ENCODE results near the gene SLC12A8.

Gene SLC12A8

DNA sequence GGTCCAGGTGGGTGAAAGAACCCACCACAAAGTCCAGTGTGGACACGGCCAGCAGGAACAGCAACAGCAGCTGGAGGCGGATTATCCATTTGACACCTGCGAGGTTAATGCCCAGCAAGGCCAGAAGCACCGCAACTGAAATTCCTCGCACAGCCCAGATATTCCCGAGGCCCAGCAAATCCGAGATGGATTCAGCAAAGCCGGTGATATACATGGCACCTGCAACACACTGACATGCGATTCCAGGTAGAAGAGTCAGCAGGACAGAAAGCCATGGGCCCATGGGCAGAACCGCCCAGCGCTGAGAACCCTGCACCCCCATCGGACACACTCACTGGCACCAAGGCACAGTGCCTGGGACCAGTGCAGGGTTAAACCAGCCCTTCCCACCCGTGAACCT, 34.8 kb downstream of the SLC12A8 start:
- no peak for TF ChIP-seq ZFX (IDR thresholded peaks at IDR 0.05)
- TF ChIP-seq, protein P1, sequence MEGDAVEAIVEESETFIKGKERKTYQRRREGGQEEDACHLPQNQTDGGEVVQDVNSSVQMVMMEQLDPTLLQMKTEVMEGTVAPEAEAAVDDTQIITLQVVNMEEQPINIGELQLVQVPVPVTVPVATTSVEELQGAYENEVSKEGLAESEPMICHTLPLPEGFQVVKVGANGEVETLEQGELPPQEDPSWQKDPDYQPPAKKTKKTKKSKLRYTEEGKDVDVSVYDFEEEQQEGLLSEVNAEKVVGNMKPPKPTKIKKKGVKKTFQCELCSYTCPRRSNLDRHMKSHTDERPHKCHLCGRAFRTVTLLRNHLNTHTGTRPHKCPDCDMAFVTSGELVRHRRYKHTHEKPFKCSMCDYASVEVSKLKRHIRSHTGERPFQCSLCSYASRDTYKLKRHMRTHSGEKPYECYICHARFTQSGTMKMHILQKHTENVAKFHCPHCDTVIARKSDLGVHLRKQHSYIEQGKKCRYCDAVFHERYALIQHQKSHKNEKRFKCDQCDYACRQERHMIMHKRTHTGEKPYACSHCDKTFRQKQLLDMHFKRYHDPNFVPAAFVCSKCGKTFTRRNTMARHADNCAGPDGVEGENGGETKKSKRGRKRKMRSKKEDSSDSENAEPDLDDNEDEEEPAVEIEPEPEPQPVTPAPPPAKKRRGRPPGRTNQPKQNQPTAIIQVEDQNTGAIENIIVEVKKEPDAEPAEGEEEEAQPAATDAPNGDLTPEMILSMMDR (conservative IDR thresholded peaks at IDR 0.05): no peak
- no peak overlapping the region for H3K27ac ChIP-seq

DNA sequence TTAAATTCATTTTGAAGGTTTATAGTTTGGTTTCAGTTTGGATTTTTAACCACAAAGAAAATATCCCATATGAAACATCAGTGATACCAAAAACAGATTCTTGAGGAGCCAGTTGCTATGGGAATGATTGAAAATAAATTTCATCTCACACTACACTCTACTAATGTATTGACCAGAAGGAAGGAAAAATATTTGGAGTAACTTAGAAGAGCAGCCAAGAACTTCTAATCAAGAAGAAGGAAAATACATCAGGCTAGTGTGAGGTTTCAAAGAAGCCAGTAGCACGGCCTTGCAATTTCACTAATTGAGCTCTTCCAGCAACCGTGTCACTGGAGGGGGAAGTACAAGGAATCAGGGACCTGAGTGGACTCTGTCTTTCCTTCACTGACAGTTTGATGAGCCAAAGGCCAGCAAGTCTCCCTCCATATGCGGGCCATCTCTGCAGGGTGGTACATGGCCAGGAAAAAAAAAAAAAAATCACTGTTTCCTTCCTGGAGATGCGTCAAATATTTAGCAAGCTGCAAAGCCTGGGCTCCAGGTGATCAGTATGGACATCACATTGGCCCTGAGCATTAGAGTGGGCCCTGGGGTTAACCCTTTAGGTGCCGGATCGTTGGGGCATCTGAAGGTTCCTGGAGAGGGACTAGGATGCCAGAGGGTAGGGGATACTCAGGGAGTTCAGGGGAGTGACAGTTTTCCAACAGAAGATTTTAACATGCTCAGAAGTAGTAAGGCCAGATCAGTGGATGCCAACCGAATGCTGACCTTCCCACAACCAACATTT, 37.1 kb downstream of the SLC12A8 start:
- no peak overlapping the region for H3K27ac ChIP-seq
- TF ChIP-seq, protein P1 (conservative IDR thresholded peaks at IDR 0.05): no peak
- TF ChIP-seq ZFX (IDR thresholded peaks at IDR 0.05): no peak

DNA sequence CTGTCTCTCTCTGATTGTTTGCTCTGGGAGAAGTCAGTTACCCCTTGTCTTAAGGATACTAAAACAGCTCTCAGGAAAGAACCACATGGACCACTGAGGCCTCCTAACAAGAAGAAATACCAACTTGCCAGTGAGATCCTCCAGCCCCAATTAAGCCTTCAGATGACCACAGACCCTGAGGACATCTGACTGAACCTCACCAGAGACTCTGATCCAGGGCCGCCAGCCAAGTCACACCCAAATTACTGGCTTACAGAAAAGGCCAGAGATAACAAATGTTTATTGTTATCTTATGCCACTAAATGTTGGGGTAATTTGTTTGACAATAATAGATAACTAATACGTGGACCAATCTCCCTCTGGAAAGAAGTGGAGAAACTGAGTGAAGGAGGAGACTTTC, 40.2 kb downstream of the SLC12A8 start:
- H3K27ac ChIP-seq: no peak overlapping the region
- TF ChIP-seq, protein P1 (conservative IDR thresholded peaks at IDR 0.05): no peak
- no peak for TF ChIP-seq ZFX (IDR thresholded peaks at IDR 0.05)

DNA sequence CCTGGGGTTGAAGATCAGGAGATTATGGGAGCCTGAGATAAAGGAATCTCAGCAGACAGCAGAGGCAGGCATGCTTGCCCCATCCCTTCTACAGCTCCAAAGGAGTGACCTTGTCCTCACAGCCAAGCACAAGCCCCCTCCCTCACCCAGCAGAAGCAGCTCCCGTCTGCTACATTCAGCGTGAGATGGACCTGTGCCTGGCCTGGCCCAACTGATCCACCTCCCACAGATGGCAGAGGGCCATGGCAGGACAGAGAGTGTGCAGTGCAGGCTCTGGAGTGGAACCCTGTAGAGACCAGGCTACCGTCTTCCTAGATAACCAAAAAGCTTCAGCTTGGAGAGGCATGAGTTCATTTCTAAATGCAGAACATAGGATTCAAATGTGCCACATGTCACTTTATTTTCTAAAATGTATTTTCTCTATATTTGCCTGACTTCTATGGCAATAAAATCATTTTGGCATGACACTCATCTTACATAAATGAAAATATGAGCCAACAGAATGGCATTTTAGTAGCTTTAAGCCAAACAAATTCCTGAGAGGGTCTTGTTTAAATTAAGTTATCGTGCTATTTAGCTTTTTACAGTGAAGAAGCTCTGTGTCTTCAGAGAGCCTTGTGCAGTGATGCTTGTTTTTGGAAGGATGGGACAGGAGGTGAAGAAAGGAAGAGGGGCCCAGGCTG, 43.7 kb downstream of the SLC12A8 start:
- TF ChIP-seq, protein P1 (conservative IDR thresholded peaks at IDR 0.05): no peak
- no peak for TF ChIP-seq ZFX (IDR thresholded peaks at IDR 0.05)
- H3K27ac ChIP-seq: no peak overlapping the region

DNA sequence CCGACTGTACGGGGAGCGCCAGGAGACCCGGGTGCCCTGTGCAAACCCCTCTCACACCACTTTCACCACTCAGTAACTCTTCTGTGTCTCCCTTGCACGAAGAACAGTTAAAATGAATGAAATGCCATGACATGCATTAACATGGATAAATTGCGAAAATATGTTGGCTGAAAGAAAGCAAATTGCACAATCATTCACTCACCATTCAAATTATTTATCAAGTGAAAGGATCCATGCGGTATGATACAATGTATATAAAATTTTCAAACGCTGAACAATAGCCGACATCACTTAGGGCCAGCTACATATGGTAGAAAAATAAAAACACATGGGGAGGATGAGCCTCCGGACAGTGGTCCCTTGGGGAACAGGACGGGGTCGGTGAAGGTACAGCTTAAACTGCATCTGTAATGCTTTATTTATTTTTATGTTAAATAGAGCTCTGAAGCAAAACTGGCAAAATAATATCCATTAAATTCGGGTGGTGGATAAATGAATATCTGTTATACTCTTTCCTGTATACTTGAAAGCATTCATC, 45.9 kb downstream of the SLC12A8 start:
- TF ChIP-seq, protein P1 (conservative IDR thresholded peaks at IDR 0.05): no peak
- TF ChIP-seq ZFX (IDR thresholded peaks at IDR 0.05): no peak
- no peak overlapping the region for H3K27ac ChIP-seq

DNA sequence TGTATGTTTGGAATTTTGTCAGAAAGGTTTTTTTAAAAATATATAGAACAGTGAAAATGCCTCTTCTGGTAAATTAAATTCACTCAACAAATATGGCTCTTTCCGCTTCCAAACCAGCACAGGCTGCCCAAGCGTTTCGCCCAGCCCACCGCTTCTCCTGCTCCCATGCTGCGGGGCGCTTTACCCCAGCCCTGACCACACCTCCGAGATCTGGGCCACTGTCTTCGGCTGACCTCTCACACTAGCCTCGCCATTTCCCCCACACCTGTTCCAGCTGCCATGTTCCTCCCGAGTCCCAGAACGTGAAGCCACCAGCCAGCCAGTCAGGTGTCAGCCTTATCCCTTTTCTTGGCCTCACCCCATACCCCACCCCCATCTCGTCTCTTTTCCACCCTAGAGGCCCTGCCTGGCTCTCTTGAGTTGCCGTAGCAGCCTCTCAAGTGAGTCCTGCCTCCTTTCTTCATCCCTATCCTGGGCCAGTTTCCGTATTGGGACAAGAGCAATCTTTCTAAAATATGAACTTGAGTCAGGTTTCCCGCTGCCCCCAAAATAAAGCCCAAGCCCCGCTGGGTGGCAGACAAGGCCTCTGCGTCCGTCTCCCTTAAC, 46.5 kb downstream of the SLC12A8 start:
- TF ChIP-seq, protein P1 (conservative IDR thresholded peaks at IDR 0.05): no peak
- no peak for TF ChIP-seq ZFX (IDR thresholded peaks at IDR 0.05)
- H3K27ac ChIP-seq: no peak overlapping the region

Data from C4-2B (cell line).